ENCODE measurements around the gene CKB. TPM values are rescaled to one million over a fixed set of nuclear protein-coding genes. Genes with fewer than 3 reads are reported as not detected.

CKB gene
- total RNA-seq, 2 experiments from 2014 or later = 5.8 to 9.1 TPM

DNA sequence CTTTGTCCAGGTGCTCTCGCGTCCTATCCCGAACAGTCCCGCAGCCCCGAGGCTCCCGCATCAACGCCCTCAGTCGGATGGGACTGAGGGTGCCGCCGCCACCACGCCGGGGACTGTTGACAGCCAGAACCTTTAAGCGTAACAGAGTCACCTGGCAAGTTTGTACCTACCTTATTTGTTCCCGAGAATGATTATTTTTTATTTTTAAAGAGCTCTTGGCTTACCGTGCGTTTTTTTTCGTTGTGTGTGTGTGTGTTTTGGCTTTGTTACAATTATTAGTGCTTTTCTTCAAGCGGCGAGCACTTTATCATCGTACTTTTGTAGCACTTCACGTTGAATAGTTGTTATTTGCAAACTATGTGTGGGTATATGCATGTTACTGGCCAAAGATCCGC, 40.6 kb upstream of the CKB start:
- ChIA-PET CTCF (interaction anchor here (0.8 to 2.1 kb wide), 2 partner anchors 8 to 115 kb away, joined by 3 to 10 read pairs; no protein-coding TSS in a partner anchor), POLR2A (interaction anchor here (0.9 to 3.4 kb wide), 2 partner anchors 66 to 136 kb away, joined by 3 to 19 read pairs; partner anchors contain the start of gene KLC1)
- intact Hi-C loops (cut with micrococcal nuclease) = no loop called here
- H3K27me3 Mint-ChIP-seq = no peaks in the 10 kb centered on the region
- ATAC-seq (no peak), DNase-seq (no peak)
- TF ChIP-seq, protein P1, sequence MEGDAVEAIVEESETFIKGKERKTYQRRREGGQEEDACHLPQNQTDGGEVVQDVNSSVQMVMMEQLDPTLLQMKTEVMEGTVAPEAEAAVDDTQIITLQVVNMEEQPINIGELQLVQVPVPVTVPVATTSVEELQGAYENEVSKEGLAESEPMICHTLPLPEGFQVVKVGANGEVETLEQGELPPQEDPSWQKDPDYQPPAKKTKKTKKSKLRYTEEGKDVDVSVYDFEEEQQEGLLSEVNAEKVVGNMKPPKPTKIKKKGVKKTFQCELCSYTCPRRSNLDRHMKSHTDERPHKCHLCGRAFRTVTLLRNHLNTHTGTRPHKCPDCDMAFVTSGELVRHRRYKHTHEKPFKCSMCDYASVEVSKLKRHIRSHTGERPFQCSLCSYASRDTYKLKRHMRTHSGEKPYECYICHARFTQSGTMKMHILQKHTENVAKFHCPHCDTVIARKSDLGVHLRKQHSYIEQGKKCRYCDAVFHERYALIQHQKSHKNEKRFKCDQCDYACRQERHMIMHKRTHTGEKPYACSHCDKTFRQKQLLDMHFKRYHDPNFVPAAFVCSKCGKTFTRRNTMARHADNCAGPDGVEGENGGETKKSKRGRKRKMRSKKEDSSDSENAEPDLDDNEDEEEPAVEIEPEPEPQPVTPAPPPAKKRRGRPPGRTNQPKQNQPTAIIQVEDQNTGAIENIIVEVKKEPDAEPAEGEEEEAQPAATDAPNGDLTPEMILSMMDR (IDR thresholded peaks at IDR 0.05) = no peak
- peak overlapping the region; percentile 82 for H3K27ac Mint-ChIP-seq
- no peaks in the 10 kb centered on the region for H3K9me3 Mint-ChIP-seq
- H3K36me3 Mint-ChIP-seq (ENCODE audit: low read depth) = peaks cover 36% of the 10 kb centered on the region
- H3K4me1 Mint-ChIP-seq (ENCODE audit: low read depth) = peaks cover 46% of the 10 kb centered on the region
- peak overlapping the region; percentile 100 for H3K4me3 Mint-ChIP-seq

DNA sequence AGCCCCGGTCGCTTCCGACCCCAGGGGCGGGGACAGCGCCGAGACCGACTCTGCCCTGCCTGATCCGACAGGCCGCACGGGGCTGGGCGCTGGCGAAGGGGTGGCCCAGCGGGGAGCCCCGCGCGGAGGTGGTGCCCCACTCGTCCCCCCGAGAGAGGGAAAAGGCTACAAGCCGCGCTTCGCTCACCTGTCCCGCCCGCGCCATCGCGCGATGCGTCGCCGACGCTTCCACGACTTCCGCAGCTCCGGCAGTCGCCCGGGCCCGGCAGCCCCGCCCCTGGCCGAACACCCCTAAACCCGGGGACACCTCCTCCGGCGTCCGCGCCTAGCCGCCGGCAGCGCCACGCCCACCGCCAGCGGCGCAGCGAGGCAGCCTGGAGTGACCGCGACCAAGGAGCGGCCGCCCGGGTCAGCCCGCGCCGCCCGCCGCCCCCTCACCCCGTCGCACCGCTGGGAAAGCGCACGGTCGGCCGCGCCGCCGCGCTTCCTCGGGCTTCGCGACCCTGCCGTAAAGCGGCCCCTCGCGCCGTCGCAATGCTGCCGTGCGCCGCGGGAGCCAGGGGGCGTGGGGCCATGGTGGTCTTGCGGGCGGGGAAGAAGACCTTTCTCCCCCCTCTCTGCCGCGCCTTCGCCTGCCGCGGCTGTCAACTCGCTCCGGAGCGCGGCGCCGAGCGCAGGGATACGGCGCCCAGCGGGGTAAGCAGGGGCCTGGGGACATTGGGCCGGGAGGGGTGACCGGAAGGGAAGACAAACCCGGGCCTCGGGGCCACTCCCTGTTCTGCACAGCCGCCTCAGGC, 40.0 kb upstream of the CKB start, which contains the start of the genes BAG5 and COA8:
TSS of gene BAG5 (minus strand) at position 229 of the 797 bp plus-strand sequence. CDS start 1,493 bp downstream, outside the sequence.
TSS of gene COA8 (plus strand) at position 532 of the 797 bp plus-strand sequence. CDS start at position 574, 42 bp downstream.
- TF ChIP-seq, protein P1 (IDR thresholded peaks at IDR 0.05) = no peak
- H3K9me3 Mint-ChIP-seq = no peaks in the 10 kb centered on the region
- H3K4me1 Mint-ChIP-seq (ENCODE audit: low read depth) = peaks cover 48% of the 10 kb centered on the region

DNA sequence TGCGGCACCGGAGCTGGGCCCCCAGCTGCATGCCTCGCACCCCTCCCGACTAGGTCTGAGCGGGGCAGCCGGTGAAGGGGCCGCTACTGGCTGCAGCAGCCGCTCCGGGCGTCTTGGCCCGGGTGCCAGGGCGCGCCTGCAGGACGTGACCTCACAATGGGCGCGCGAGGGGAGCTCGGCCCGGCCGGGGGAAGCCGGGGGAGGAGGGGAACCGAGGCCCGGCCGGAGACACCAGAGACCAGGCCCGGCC, 39.5 kb upstream of the CKB start:
- ATAC-seq (peak; percentile 58), DNase-seq (no peak)
- ChIA-PET POLR2A (interaction anchor here (0.7 to 3.4 kb wide), 14 partner anchors 10 to 234 kb away, joined by 3 to 28 read pairs (median 4); partner anchors contain the start of genes CKB, KLC1 and TRMT61A), CTCF (interaction anchor here (0.7 to 2.6 kb wide), 6 partner anchors 9 to 44 kb away, joined by 3 to 14 read pairs (median 6); no protein-coding TSS in a partner anchor)
- Mint-ChIP-seq H3K27me3 (no peaks in the 10 kb centered on the region), H3K27ac (peak overlapping the region; percentile 97), H3K36me3 (ENCODE audit: low read depth) (peaks cover 44% of the 10 kb centered on the region), H3K4me3 (peak overlapping the region; percentile 100), H3K4me1 (ENCODE audit: low read depth) (peaks cover 53% of the 10 kb centered on the region), H3K9me3 (no peaks in the 10 kb centered on the region)
- TF ChIP-seq, protein P1 (IDR thresholded peaks at IDR 0.05) = no peak
- intact Hi-C loops (cut with micrococcal nuclease) = no loop called here

More for the DNA sequence above, 40.0 kb upstream of the CKB start, which contains the start of the genes BAG5 and COA8:
- Mint-ChIP-seq H3K27ac (peak within 1 kb of the TSS; percentile 97), H3K36me3 (ENCODE audit: low read depth) (peaks cover 40% of the 10 kb centered on the region), H3K4me3 (peak within 1 kb of the TSS; percentile 100), H3K27me3 (no peaks in the 10 kb centered on the region)
- ATAC-seq = peak; percentile 83
- ChIA-PET POLR2A (interaction anchor here (0.9 to 3.4 kb wide), 9 partner anchors 11 to 234 kb away, joined by 3 to 28 read pairs (median 4); partner anchors contain the start of genes KLC1 and TRMT61A), CTCF (interaction anchor here (0.7 to 2.6 kb wide), 4 partner anchors 9 to 44 kb away, joined by 3 to 14 read pairs (median 6); no protein-coding TSS in a partner anchor)
- intact Hi-C loops (cut with micrococcal nuclease) = no loop called here
- peak; percentile 92 for DNase-seq

DNA sequence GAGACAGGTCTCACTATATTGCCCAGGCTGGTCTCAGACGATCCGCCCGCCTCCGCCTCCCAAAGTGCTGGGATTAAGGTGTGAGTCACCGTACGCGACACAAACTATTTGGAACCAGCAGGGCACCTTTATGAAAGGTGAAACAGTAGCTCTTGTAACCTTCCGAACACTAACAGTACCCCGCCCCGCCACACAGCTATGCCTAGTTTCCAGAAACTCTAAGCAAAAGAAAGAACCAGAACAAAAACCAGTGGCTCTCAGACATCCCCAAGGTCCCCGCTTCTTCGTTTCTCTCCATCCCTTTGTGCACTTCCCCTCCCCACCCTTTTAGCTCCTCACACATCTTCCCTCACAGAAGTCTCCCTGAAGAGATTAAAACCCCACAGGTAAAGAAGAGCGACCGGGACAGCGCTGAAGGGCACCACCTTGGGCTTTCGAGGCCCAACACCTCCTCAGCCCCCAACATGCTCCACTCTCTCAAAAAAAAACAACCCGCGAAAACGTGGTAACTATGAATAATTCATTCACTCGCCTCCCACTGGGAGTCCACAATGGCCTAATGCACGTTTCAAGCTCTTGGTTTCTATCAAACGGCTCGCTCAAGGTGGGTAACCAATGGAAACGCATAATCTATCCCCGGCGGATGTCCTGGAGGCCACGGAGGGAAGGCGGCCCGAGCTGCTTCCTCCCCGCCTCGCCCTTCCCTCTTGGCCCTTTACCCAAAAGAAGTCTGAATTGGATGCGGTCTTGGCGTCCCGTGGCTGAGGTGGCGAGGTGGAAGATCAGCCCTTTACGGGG, 39.0 kb upstream of the CKB start:
- ATAC-seq = peak; percentile 41
- DNase-seq = peak; percentile 67
- POLR2A ChIA-PET = interaction anchor here (0.6 to 3.4 kb wide), 17 partner anchors 10 to 233 kb away, joined by 3 to 28 read pairs (median 4); partner anchors contain the start of genes CKB, KLC1 and TRMT61A
- CTCF ChIA-PET = interaction anchor here (0.7 to 2.6 kb wide), 9 partner anchors 8 to 64 kb away, joined by 3 to 14 read pairs (median 3); partner anchors contain the start of gene TRMT61A
- Mint-ChIP-seq H3K4me3 (peak overlapping the region; percentile 100), H3K36me3 (ENCODE audit: low read depth) (peaks cover 45% of the 10 kb centered on the region), H3K27me3 (no peaks in the 10 kb centered on the region), H3K4me1 (ENCODE audit: low read depth) (peaks cover 56% of the 10 kb centered on the region), H3K27ac (peak overlapping the region; percentile 97), H3K9me3 (no peaks in the 10 kb centered on the region)
- TF ChIP-seq, protein P1 (IDR thresholded peaks at IDR 0.05) = no peak
- intact Hi-C loops (cut with micrococcal nuclease) = no loop called here
